GM12878 (cell line): ENCODE data around the gene RBM15.

ENCODE experiments used
- FOS ChIP-seq: IDR thresholded peaks from 3 replicates; pipeline ENCODE4 v1.6.1; 2011; ENCODE audit warnings: borderline replicate concordance; ENCODE audit not compliant: insufficient read length; ENCODE audit errors: extremely low read depth
- GATAD2B ChIP-seq: fragments of 450-650 bp; conservative IDR thresholded peaks from 2 replicates; pipeline ENCODE4 v1.6.1; 2017; ENCODE audit warnings: low read depth, mild to moderate bottlenecking, moderate library complexity
- PAX8 ChIP-seq: fragments of 450-650 bp; IDR thresholded peaks from 2 replicates; pipeline ENCODE4 v1.6.1; 2017; ENCODE audit warnings: mild to moderate bottlenecking, moderate library complexity
- RAD21 ChIP-seq: IDR thresholded peaks from 2 replicates; pipeline ENCODE4 v1.6.1; 2011; ENCODE audit warnings: mild to moderate bottlenecking, low read depth, low read length, moderate library complexity; ENCODE audit not compliant: insufficient read depth
- TCF12 ChIP-seq: IDR thresholded peaks from 2 replicates; pipeline ENCODE4 v1.6.1; 2011; ENCODE audit warnings: low read depth, mild to moderate bottlenecking, low read length
- ZNF24 ChIP-seq: fragments of 450-650 bp; IDR thresholded peaks from 2 replicates; pipeline ENCODE4 v1.6.1; 2017; ENCODE audit warnings: antibody characterized with exemption, mild to moderate bottlenecking
- TF ChIP-seq, protein P1 (sequence below): IDR thresholded peaks from 2 replicates; pipeline ENCODE4 v1.6.1; 2012; ENCODE audit warnings: mild to moderate bottlenecking, low read depth, low read length

DNA sequence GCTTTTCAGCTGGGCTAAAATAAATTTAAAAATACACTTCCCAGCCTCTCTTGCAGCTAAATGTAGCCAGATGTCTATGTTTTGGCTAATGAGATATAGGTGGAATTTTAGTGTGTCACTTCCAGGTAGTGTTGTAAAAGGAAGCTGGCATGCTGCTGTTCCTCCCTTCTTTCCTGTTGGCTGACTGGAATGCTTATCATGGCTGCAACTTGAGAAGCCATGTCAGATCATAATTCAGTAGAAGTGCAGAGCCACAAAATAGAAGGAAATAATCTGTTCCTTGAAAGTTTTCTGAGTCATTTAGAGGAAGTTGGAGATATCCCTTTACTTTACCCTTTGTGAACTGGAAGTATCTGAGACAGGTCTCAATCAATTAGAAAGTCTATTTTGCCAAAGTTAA is 10.9 kb upstream of the RBM15 start:
- TF ChIP-seq TCF12 (no peak), PAX8 (no peak), ZNF24 (no peak), GATAD2B (no peak), RAD21 (no peak), FOS (no peak)
- TF ChIP-seq, protein P1, sequence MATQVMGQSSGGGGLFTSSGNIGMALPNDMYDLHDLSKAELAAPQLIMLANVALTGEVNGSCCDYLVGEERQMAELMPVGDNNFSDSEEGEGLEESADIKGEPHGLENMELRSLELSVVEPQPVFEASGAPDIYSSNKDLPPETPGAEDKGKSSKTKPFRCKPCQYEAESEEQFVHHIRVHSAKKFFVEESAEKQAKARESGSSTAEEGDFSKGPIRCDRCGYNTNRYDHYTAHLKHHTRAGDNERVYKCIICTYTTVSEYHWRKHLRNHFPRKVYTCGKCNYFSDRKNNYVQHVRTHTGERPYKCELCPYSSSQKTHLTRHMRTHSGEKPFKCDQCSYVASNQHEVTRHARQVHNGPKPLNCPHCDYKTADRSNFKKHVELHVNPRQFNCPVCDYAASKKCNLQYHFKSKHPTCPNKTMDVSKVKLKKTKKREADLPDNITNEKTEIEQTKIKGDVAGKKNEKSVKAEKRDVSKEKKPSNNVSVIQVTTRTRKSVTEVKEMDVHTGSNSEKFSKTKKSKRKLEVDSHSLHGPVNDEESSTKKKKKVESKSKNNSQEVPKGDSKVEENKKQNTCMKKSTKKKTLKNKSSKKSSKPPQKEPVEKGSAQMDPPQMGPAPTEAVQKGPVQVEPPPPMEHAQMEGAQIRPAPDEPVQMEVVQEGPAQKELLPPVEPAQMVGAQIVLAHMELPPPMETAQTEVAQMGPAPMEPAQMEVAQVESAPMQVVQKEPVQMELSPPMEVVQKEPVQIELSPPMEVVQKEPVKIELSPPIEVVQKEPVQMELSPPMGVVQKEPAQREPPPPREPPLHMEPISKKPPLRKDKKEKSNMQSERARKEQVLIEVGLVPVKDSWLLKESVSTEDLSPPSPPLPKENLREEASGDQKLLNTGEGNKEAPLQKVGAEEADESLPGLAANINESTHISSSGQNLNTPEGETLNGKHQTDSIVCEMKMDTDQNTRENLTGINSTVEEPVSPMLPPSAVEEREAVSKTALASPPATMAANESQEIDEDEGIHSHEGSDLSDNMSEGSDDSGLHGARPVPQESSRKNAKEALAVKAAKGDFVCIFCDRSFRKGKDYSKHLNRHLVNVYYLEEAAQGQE: no peak
